Stimulated activated CD4-positive, alpha-beta T cell treated with anti-CD3 and anti-CD28 coated beads, Interleukin-15, amount 100 ng/mL, for 48 hours (primary cell): ENCODE data around the gene SNRPA1.

Source experiments
- DNase-seq, 2 donors: peaks; one replicate each; pipeline ENCODE4 v3.0.0-alpha.2; 2020; ENCODE audit warnings: low read depth in 2 of 2

Gene SNRPA1

DNA sequence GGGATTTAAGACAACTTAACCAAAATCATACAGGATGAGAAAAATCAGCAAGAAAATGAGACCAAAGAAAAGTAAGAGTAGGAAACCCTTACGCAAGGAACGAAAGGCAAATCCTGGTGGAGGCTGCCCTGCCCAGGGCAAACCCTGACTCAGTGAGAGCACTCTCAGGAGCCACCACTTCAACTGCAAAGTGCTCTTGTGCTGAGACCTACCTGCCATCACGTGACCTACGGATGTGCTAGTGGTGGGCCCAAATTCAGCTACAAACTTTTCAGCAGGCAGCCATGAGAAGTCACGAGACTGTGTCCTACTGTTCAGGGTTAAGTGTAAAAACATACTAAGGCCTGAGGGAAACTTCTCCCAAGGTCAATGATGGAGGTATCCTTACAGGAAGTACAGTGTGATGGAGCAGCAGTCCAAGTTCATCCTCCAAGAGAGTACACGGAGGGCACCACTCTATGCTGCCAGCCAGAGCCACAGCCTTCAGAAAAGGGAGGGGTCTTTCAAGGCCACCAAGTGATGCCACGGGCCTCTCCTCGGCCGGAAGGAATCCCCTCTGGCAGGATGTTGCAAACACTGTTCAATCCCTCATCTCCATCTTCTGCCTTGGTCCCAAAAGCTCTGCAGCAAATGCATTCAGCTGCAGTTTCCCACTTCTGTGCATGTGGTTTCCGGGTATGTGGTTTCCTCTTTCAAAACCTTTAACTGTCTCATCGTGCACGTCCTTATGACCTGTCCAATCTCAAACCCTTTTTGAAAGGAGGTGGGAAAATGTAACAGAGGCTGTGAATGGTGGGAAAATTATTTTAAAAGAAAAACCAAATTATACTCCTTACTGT lies 52.7 kb downstream of the SNRPA1 start:
- no peak for DNase-seq

- DNase-seq: no peak
Observed at GRCh38 chr15:101240358-101240757, 54.7 kb downstream of the SNRPA1 start.

- no peak for DNase-seq
Observed at GRCh38 chr15:101239724-101240136, 55.3 kb downstream of the SNRPA1 start.

GRCh38 chr15:101237251-101237650 lies 57.8 kb downstream of the SNRPA1 start:
- DNase-seq: no peak

- DNase-seq: no peak
Observed at GRCh38 chr15:101233651-101234280, 61.3 kb downstream of the SNRPA1 start.

DNA sequence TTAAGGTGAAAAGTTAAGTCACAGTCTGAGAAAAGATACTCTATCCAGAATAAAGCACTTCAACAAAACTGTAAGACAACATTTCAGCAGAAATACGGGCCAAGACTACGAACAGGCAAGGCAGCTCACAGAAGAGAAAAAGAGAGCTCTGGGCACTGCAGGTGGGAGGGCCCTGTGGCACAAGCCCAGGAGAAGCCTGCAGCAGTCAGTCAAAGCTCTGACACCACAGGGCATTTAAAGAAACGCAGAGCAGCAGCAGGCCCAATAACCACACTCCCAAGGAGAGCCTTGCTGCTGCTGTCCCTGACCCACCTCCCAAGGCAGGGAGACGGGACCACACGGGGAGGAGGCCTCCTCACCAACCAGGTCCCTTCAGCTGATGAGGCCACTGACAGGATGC lies 62.4 kb downstream of the SNRPA1 start:
- no peak for DNase-seq
